K562 (cell line): ENCODE results near the gene C2CD5.

Experiments
- CEBPB ChIP-seq: fragments of 450-650 bp; IDR thresholded peaks from 2 replicates; pipeline ENCODE4 v1.6.1; 2016; ENCODE audit warnings: missing genetic modification characterization, missing compliant biosample characterization
- ETV6 ChIP-seq, 3 experiments: fragments of 150-350 bp in 1 of 3; sonication (generic) in 1 of 3; formaldehyde crosslinking in 1 of 3; IDR thresholded peaks; 2 replicates each; pipeline versions ENCODE4 v1.6.1 to v1.8.0; 2014 to 2022; ENCODE audit warnings: borderline replicate concordance in 2 of 3, low read depth in 2 of 3, antibody characterized with exemption in 1 of 3, low read length in 1 of 3, mild to moderate bottlenecking in 1 of 3, missing genetic modification reagents in 1 of 3
- SPI1 ChIP-seq: IDR thresholded peaks from 2 replicates; pipeline ENCODE4 v1.6.1; 2011; ENCODE audit warnings: low read depth, low read length, control low read depth, borderline replicate concordance
- TCF7L2 ChIP-seq: fragments of 150-350 bp; IDR thresholded peaks from 2 replicates; pipeline ENCODE4 v1.6.1; 2016; ENCODE audit warnings: low read depth, mild to moderate bottlenecking, low read length, moderate library complexity

DNA sequence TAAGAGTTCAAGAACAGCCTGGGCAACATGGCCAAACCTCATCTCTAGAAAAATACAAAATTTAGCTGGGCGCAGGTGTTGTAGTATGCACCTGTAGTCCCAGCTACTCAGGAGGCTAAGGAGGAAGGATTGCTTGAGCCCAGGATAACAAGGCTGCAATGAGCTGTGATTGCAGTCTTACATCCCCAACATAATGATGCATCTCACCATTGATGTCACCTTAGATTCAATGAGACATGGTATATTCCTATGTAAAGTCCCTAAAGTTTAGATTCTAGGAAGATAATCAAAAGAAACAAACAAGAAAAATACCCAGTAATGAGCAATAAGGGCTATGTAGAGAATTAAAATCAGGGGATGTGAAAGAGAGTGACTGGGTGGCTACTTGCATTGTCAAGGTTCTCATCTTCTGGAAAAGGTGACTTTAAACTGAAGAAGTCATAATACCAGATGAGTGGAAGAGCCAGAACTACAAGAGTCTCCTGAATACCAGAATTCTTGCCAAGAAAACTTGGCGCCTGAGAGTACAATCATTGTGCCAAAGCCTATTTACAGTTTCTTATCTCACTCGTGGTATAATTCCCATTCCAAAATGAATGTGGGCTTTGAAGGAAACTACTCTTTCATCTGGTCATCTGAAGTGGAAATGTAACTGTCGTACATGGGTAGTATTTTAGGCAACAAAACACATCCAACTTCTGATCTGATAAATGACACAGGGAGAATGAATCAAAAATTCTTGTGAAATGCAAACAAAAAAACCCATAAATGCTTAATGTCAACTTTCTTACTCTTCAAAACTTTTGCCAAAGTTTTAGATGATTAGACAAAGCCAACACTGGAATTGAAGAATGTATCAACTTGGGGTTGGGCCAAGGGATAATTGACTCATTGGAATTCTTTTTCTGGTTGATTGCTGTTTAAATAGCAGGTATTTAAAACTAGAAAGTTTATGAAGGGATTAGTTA is 128.7 kb downstream of the C2CD5 start:
- TF ChIP-seq SPI1 (no peak), TCF7L2 (no peak), ETV6 (IDR thresholded peaks at IDR 0.05; ENCODE audit: borderline replicate concordance in 1 of 2, low read depth in 2 of 2, low read length in 1 of 2) (no peak), ETV6 (CRISPR knock-in tag; IDR thresholded peaks at IDR 0.05; ENCODE audit: borderline replicate concordance) (no peak), CEBPB (tag) (no peak)
